Breast epithelium (tissue), 4 donors: ENCODE data around the gene FAM20C. TPM values are rescaled to one million over a fixed set of nuclear protein-coding genes. Genes with fewer than 3 reads are reported as not detected.

Source experiments
- DNase-seq, 2 donors: peaks; one replicate each; pipeline ENCODE4 v3.0.0-alpha.2; 2019; ENCODE audit warnings: low spot score in 2 of 2
- H3K27ac ChIP-seq, 2 donors: fragments of 200-600 bp; sonication (generic) in 1 of 2; one replicate each; pipeline ENCODE4 v1.5.1; 2016 to 2019; ENCODE audit warnings: mild to moderate bottlenecking in 1 of 2
- H3K27me3 ChIP-seq, 2 donors: fragments of 200-600 bp; sonication (generic) in 1 of 2; one replicate each; pipeline versions ENCODE4 v1.5.1 to v1.6.0; 2017 to 2019; ENCODE audit warnings: control low read depth in 1 of 2, mild to moderate bottlenecking in 1 of 2
- H3K36me3 ChIP-seq: fragments of 200-600 bp; one replicate; pipeline ENCODE4 v1.5.1; 2019
- H3K4me1 ChIP-seq, 2 donors: fragments of 200-600 bp; sonication (generic); one replicate each; pipeline ENCODE4 v1.5.1; 2016 to 2019; ENCODE audit warnings: control low read depth in 1 of 2
- H3K4me3 ChIP-seq, 3 donors: fragments of 200-600 bp; sonication (generic); 1 replicate in 2 of 3; 2 replicates in 1 of 3; pipeline ENCODE4 v1.5.1; 2016 to 2019; ENCODE audit warnings: mild to moderate bottlenecking in 3 of 3, moderate library complexity in 2 of 3
- H3K9me3 ChIP-seq, 2 donors: fragments of 200-600 bp; sonication (generic) in 1 of 2; one replicate each; pipeline ENCODE4 v1.5.1; 2016 to 2019; ENCODE audit warnings: control low read depth in 1 of 2
- POLR2A ChIP-seq: fragments of 450-650 bp; IDR thresholded peaks from one replicate; pipeline ENCODE4 v1.6.1; 2016; ENCODE audit warnings: antibody characterized with exemption, mild to moderate bottlenecking, moderate library complexity
- POLR2AphosphoS5 ChIP-seq, 3 donors: sonication (generic); formaldehyde crosslinking; IDR thresholded peaks; one replicate each; pipeline ENCODE4 v1.6.1; 2017; ENCODE audit warnings: antibody characterized with exemption in 3 of 3
- intact Hi-C: fragments of 100-400 bp; cut with DNase I; formaldehyde crosslinking; loops from one replicate; pipeline ENCODE4 v1.15.1; 2023; ENCODE audit warnings: low total_unique reads
- total RNA-seq, 3 donors: library from RNA; depleted of rRNA; stranded (reverse); fragments of >200 nt; gene quantifications; one replicate each; pipeline ENCODE4 v1.1.0, GENCODE V29; 2016
- TF ChIP-seq, protein P1 (sequence below), 3 donors: fragments of 450-650 bp; IDR thresholded peaks; one replicate each; pipeline ENCODE4 v1.5.1; 2016 to 2017; ENCODE audit warnings: antibody characterized with exemption in 3 of 3, mild to moderate bottlenecking in 3 of 3, moderate library complexity in 3 of 3

FAM20C gene
- total RNA-seq, 3 donors from 2014 or later: 30.7 to 73.7 (median 71.0) TPM

DNA sequence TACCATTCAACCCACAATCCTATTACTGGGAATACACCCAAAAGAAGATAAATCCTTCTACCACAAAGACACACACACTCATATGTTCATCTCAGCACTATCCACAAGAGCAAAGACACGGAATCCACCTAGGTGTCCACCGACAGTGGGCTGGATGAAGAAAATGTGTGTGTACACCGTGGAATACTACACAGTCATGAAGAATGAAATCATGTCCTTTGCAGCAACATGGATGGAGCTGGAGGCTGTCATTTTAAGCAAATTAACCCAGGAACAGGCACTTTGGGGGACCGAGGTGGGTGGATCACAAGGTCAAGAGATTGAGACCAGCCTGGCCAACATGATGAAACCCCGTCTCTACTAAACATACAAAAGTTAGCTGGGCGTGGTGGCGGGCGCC is 89.3 kb downstream of the FAM20C start:
- H3K27ac ChIP-seq: no peak overlapping the region
- no peaks in the 10 kb centered on the region for H3K4me1 ChIP-seq
- peaks cover 2 to 6% of the 10 kb centered on the region in 2 donors for H3K9me3 ChIP-seq
- H3K27me3 ChIP-seq: no peaks in the 10 kb centered on the region
- intact Hi-C loops: no loop called here
- no peak overlapping the region for H3K4me3 ChIP-seq
- TF ChIP-seq POLR2AphosphoS5 (IDR thresholded peaks at IDR 0.05) (no peak), POLR2A (no peak)
- TF ChIP-seq, protein P1, sequence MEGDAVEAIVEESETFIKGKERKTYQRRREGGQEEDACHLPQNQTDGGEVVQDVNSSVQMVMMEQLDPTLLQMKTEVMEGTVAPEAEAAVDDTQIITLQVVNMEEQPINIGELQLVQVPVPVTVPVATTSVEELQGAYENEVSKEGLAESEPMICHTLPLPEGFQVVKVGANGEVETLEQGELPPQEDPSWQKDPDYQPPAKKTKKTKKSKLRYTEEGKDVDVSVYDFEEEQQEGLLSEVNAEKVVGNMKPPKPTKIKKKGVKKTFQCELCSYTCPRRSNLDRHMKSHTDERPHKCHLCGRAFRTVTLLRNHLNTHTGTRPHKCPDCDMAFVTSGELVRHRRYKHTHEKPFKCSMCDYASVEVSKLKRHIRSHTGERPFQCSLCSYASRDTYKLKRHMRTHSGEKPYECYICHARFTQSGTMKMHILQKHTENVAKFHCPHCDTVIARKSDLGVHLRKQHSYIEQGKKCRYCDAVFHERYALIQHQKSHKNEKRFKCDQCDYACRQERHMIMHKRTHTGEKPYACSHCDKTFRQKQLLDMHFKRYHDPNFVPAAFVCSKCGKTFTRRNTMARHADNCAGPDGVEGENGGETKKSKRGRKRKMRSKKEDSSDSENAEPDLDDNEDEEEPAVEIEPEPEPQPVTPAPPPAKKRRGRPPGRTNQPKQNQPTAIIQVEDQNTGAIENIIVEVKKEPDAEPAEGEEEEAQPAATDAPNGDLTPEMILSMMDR (IDR thresholded peaks at IDR 0.05): no peak
- H3K36me3 ChIP-seq: no peaks in the 10 kb centered on the region
- no peak for DNase-seq

GRCh38 chr7:282621-283020 is 90.2 kb downstream of the FAM20C start:
- no peaks in the 10 kb centered on the region for H3K9me3 ChIP-seq
- H3K4me3 ChIP-seq: no peak overlapping the region
- TF ChIP-seq, protein P1 (IDR thresholded peaks at IDR 0.05): no peak
- TF ChIP-seq POLR2AphosphoS5 (IDR thresholded peaks at IDR 0.05) (no peak), POLR2A (no peak)
- intact Hi-C loops: no loop called here
- H3K4me1 ChIP-seq: no peaks in the 10 kb centered on the region
- no peak overlapping the region for H3K27ac ChIP-seq
- H3K36me3 ChIP-seq: no peaks in the 10 kb centered on the region
- DNase-seq: no peak
- H3K27me3 ChIP-seq: no peaks in the 10 kb centered on the region

- TF ChIP-seq POLR2AphosphoS5 (IDR thresholded peaks at IDR 0.05) (no peak), POLR2A (no peak)
- Histone ChIP-seq H3K27me3 (peaks cover 8 to 21% of the 10 kb centered on the region in 2 donors), H3K9me3 (no peaks in the 10 kb centered on the region), H3K27ac (no peak overlapping the region), H3K4me3 (no peak overlapping the region), H3K36me3 (no peaks in the 10 kb centered on the region), H3K4me1 (no peaks in the 10 kb centered on the region)
- DNase-seq: no peak
- intact Hi-C loops: no loop called here
Measured at GRCh38 chr7:284762-285722, 92.7 kb downstream of the FAM20C start.

- peaks cover 9 to 28% of the 10 kb centered on the region in 2 donors for H3K27me3 ChIP-seq
Measured at GRCh38 chr7:285731-286130, 93.4 kb downstream of the FAM20C start.

GRCh38 chr7:286266-286665 is 93.9 kb downstream of the FAM20C start:
- Histone ChIP-seq H3K4me3 (no peak overlapping the region), H3K9me3 (no peaks in the 10 kb centered on the region), H3K27me3 (peaks cover 10 to 32% of the 10 kb centered on the region in 2 donors), H3K36me3 (no peaks in the 10 kb centered on the region), H3K4me1 (no peaks in the 10 kb centered on the region), H3K27ac (no peak overlapping the region)
- TF ChIP-seq, protein P1 (IDR thresholded peaks at IDR 0.05): no peak
- TF ChIP-seq POLR2AphosphoS5 (IDR thresholded peaks at IDR 0.05): no peak
- no peak for TF ChIP-seq POLR2A
- DNase-seq: no peak
- intact Hi-C loops: no loop called here

More at GRCh38 chr7:285731-286130, 93.4 kb downstream of the FAM20C start:
- Histone ChIP-seq H3K4me3 (no peak overlapping the region), H3K4me1 (no peaks in the 10 kb centered on the region), H3K36me3 (no peaks in the 10 kb centered on the region), H3K9me3 (no peaks in the 10 kb centered on the region), H3K27ac (no peak overlapping the region)
- DNase-seq: no peak
- intact Hi-C loops: no loop called here
- TF ChIP-seq, protein P1 (IDR thresholded peaks at IDR 0.05): no peak
- no peak for TF ChIP-seq POLR2AphosphoS5 (IDR thresholded peaks at IDR 0.05)
- TF ChIP-seq POLR2A: no peak
